Ectodermal cell (in vitro differentiated cells): ENCODE results near the gene PARVA.

Experiments
- H3K27ac ChIP-seq: 2 replicates; pipeline ENCODE4 v1.7.0; 2013; ENCODE audit warnings: mild to moderate bottlenecking, low read depth, low read length; ENCODE audit not compliant: insufficient read depth, poor library complexity, severe bottlenecking
- H3K27me3 ChIP-seq: 2 replicates; pipeline ENCODE4 v1.7.0; 2013; ENCODE audit warnings: mild to moderate bottlenecking, low read length; ENCODE audit not compliant: insufficient read depth, control insufficient read depth, poor library complexity, severe bottlenecking
- H3K36me3 ChIP-seq: one replicate; pipeline ENCODE4 v1.7.0; 2013; ENCODE audit warnings: low read length; ENCODE audit not compliant: control insufficient read depth, insufficient read depth
- H3K4me1 ChIP-seq: one replicate; pipeline ENCODE4 v1.7.0; 2013; ENCODE audit warnings: low read length; ENCODE audit not compliant: control insufficient read depth, insufficient read depth
- H3K4me3 ChIP-seq: 2 replicates; pipeline ENCODE4 v1.7.0; 2013; ENCODE audit warnings: low read depth, low read length, control low read depth; ENCODE audit not compliant: insufficient read depth
- H3K9me3 ChIP-seq: 2 replicates; pipeline ENCODE4 v1.7.0; 2013; ENCODE audit warnings: mild to moderate bottlenecking, low read length, moderate library complexity; ENCODE audit not compliant: control insufficient read depth
- WGBS, 2 experiments: methylation state at CpG; one replicate each; pipeline ENCODE4 v1.1.7; 2013; ENCODE audit warnings: missing lambda C conversion rate in 2 of 2; 5-methylcytosine and 5-hydroxymethylcytosine counted together

PARVA gene

DNA sequence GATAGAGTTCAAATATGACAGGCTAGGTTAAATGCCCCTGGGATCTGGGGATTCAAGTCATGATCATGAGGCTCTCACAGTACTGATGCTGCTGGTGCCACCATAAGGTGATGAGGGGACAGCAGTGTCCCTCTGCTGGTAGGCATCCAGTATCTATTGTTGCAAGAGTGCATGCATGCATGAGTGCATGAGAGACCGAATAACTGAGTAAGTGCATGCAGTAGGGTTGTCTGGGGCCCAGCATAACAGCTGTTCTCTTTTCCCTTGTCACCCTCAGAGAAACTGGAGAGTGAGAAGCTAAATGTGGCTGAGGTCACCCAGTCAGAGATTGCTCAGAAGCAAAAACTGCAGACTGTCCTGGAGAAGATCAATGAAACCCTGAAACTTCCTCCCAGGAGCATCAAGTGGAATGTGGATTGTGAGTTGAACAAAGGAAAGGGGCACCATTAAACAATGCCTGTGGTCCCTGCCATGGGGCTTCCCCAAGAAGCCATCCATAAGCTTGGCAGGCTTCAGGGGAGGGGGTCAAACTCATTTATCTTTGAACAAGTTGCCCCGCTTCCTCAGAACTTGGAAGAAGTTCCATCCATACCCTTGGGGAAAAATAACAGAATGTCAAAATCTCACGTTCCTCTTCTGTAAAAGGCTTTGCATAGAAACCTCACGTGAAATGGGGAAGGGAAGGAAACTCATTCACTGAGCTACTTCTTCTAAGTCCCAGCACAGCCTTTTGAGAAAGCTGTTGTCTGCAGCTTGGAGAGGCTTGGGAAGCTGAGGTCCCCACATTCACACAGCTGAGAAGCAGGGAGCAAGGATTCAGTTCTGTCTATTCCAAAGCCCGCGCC is 119.0 kb downstream of the PARVA start:
- Histone ChIP-seq H3K4me3 (no peak overlapping the region), H3K4me1 (peaks cover 6% of the 10 kb centered on the region), H3K9me3 (no peaks in the 10 kb centered on the region), H3K36me3 (no peaks in the 10 kb centered on the region), H3K27me3 (no peaks in the 10 kb centered on the region), H3K27ac (no peak overlapping the region)
- 81 to 82% methylated on average over 6 of the region's 6 CpGs for WGBS, 2 experiments

DNA sequence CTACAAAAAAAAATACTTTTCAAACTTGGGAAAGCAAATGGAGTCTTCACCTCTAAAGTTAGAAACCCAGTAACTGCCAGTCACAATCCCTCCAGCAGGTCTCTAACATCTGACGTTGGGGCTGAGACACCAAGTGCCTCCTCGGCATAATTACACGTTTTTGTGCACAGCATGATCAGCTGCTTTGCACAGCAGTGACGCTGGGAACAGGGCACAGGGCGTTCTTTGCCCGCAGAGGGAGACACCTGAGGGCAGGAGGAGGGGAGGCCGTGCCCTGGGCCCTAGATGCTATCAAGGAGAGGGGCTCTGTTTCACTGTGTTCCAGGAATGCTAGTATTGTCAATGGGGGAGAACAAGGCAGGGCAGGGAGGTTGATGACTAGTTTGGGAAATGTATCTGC is 120.1 kb downstream of the PARVA start:
- Histone ChIP-seq H3K27me3 (no peaks in the 10 kb centered on the region), H3K4me1 (peaks cover 6% of the 10 kb centered on the region), H3K4me3 (no peak overlapping the region), H3K36me3 (no peaks in the 10 kb centered on the region), H3K27ac (no peak overlapping the region), H3K9me3 (no peaks in the 10 kb centered on the region)
- 72 to 74% methylated on average over 7 of the region's 7 CpGs for WGBS, 2 experiments

DNA sequence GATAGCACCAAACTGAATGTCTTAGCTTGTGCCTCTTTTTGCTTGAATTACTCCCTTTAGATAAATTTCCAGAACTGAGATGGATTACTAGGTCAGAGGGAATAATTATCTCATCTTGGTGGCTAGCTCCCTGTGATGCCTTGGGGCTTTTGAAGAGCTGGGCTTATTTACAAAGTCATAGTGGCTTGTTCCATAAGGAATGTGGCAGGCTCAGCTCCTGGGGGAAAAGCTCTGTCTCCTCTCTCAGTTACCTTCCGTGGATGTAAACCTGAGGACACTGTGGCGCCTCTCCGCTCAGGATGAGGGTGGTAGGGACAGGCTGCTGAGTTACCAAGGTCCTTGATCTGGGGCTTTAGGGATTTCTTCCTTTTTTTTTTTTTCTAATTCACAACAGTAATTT is 121.7 kb downstream of the PARVA start:
- Histone ChIP-seq H3K27ac (no peak overlapping the region), H3K9me3 (no peaks in the 10 kb centered on the region), H3K27me3 (no peaks in the 10 kb centered on the region), H3K4me3 (no peak overlapping the region), H3K36me3 (no peaks in the 10 kb centered on the region), H3K4me1 (peaks cover 6% of the 10 kb centered on the region)
- WGBS, 2 experiments: 74 to 94% methylated on average over 3 of the region's 3 CpGs

DNA sequence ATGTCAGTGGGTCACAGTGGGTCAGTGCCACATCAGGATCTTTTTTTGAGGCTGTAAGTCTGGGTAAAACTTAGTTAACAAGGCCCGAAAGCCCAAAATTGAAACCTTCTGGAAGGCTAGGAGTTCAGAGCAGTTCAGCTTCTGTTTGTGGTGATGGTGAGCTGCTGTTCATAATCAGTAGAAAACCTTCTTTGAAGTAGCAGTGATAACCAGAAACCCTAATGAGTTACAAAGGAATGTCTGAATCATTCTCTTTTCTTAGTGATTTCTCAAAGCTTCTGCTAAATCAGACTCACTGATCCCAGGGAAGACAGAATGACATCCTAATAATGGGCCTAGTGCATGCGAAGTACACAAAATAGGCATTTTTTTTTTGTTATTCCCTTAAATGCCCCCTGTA is 124.7 kb downstream of the PARVA start:
- WGBS, 2 experiments: 94 to 96% methylated on average over 2 of the region's 2 CpGs
- H3K27me3 ChIP-seq: no peaks in the 10 kb centered on the region

DNA sequence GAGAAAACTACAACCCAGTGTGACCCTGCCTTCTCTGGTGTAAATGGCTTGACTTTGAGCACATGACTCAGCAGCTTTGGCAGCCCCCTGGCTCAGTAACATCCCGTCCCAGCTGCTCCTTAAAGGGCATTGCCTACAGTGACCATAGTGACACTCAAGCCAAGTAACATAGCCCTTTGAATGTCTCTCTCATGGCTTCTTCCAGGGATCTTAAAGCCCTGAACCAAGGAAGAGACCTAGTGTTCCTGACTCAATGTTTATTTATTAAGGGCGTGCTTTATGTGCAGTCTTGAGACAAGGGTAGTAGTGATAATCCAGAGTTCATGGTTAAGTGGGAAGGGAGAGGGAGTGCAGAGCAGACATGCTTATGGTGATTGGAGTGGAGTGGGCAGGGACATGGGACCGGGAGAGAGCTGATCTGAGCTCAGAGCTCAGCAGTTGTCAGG is 125.7 kb downstream of the PARVA start:
- H3K4me1 ChIP-seq: no peaks in the 10 kb centered on the region
- no peak overlapping the region for H3K27ac ChIP-seq
- no peaks in the 10 kb centered on the region for H3K9me3 ChIP-seq
- WGBS, 2 experiments: 81 to 88% methylated on average over 3 of the region's 3 CpGs
- H3K36me3 ChIP-seq: no peaks in the 10 kb centered on the region
- no peak overlapping the region for H3K4me3 ChIP-seq
- no peaks in the 10 kb centered on the region for H3K27me3 ChIP-seq

More for the DNA sequence above, 124.7 kb downstream of the PARVA start:
- H3K36me3 ChIP-seq: no peaks in the 10 kb centered on the region
- no peaks in the 10 kb centered on the region for H3K4me1 ChIP-seq
- no peaks in the 10 kb centered on the region for H3K9me3 ChIP-seq
- H3K4me3 ChIP-seq: no peak overlapping the region
- H3K27ac ChIP-seq: no peak overlapping the region

DNA sequence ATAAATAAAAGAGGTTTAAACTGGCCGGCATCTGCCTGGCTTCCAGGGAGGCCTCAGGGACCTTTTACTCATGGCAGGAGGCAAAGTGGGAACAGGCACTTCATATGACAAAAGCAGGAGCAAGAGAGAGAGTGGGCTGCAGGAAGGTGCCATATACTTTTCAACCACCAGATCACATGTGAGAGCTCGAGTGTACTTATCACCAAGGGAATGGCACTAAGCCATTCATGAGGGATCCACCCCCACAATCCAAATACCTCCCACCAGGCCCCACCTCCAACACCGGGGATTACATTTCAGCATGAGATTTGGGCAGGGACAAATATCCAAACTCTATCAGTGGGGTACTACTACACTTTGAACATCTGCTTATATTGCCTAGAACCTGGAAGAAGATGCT is 126.5 kb downstream of the PARVA start:
- H3K27ac ChIP-seq: no peak overlapping the region
- H3K36me3 ChIP-seq: no peaks in the 10 kb centered on the region
- no peaks in the 10 kb centered on the region for H3K9me3 ChIP-seq
- no peaks in the 10 kb centered on the region for H3K27me3 ChIP-seq
- WGBS, 2 experiments: 60 to 61% methylated on average over 3 of the region's 3 CpGs
- H3K4me3 ChIP-seq: no peak overlapping the region
- no peaks in the 10 kb centered on the region for H3K4me1 ChIP-seq

DNA sequence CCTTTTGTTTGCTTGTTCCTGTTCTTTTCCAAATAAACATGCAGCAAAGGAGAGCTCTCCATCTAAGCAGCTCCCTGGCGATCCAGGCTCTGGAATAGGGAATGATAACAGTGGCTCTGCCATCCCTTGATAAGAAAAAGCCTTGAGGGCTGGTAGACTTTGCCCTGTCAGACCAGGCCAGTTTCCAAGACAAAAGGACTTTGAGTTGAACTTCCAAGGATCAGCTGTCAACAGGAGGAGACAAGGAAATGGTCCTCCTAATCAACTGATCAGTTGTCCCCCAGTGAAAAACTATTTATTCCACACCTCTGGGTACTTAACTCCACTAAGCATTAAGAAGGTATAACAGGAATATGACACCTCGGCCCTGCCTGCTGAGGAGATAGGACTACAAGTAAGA is 127.8 kb downstream of the PARVA start:
- H3K9me3 ChIP-seq: no peaks in the 10 kb centered on the region
- no peak overlapping the region for H3K4me3 ChIP-seq
- H3K27me3 ChIP-seq: no peaks in the 10 kb centered on the region
- no peaks in the 10 kb centered on the region for H3K4me1 ChIP-seq
- H3K36me3 ChIP-seq: no peaks in the 10 kb centered on the region
- WGBS, 2 experiments: 92 to 97% methylated on average over 2 of the region's 2 CpGs
- H3K27ac ChIP-seq: no peak overlapping the region

DNA sequence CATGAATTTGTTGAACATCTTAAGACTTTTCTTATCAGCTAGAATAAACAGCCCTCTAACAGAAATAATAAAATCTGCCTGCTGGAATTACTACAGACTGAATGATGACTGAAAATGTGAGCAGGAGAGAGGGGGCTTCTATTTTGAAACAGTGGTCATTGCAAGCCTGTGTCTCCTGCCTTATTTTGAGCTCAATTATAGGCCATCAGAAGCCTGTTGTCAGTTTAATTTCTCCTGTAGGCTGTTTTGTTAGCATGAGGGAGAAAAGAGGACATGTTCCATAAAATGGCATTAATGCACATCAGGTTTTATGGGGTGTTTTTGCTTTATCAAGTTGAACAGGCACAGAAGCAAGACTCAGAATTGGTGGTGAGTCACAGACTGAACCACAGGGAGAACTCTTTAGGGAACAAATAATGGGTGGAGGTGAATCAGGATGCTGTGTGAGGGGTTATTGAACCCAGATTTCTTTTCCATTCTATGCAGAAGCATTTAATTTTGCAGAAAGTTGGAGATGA is 129.1 kb downstream of the PARVA start:
- Histone ChIP-seq H3K27me3 (no peaks in the 10 kb centered on the region), H3K9me3 (no peaks in the 10 kb centered on the region), H3K4me3 (no peak overlapping the region), H3K27ac (no peak overlapping the region), H3K4me1 (no peaks in the 10 kb centered on the region), H3K36me3 (no peaks in the 10 kb centered on the region)

DNA sequence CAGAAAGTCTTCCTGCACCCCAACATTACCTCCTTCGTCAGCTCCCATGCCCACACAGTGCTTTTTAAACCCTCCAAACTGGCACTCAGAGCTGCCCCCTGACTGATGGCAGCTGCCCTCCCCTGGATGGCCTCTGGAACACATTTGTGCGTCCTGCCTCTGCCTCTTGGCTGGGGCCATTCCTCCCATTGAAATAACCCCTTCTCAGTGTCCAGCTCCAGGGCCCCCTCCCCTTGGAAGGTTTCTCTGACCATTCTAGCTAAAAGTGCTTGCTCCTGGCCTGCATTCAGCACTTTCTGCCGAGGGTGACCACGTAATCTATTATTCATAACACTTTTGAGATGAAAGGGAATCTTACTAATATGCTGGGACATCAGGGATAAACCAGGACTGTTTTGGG is 130.0 kb downstream of the PARVA start:
- H3K27ac ChIP-seq: no peak overlapping the region
- no peaks in the 10 kb centered on the region for H3K9me3 ChIP-seq
- WGBS, 2 experiments: 90 to 91% methylated on average over 4 of the region's 4 CpGs
- no peaks in the 10 kb centered on the region for H3K4me1 ChIP-seq
- no peak overlapping the region for H3K4me3 ChIP-seq
- H3K36me3 ChIP-seq: no peaks in the 10 kb centered on the region
- no peaks in the 10 kb centered on the region for H3K27me3 ChIP-seq

DNA sequence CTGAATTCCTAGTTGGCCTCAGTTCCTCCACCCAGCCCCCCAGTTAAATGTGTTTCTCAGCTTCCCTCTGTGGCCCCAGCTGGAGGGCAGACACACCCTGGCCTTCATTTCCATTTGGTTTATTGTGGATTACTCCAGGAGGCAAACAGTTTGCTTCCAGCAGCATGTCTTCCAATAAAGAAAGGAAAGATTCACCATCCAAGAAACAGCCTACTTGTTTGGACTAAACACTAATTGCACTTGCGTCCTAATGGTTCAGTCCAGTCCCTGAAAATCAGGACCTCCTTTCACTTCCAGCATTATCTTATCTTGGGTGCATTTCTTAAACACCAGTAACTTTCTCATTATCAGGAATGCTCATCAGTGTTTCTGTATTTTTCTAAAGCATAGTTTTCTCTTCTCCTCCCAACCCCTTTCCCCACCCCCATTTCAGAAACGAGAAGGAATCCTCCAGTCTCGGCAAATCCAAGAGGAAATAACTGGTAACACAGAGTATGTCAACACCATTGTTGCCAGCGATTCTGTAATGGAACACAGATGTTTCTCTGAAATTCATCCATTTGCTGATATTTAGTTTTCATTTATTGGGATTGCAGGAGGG is 130.9 kb downstream of the PARVA start:
- no peaks in the 10 kb centered on the region for H3K27me3 ChIP-seq
- WGBS, 2 experiments: 82 to 87% methylated on average over 4 of the region's 4 CpGs
- H3K36me3 ChIP-seq: no peaks in the 10 kb centered on the region
- no peak overlapping the region for H3K4me3 ChIP-seq
- H3K4me1 ChIP-seq: no peaks in the 10 kb centered on the region
- H3K27ac ChIP-seq: no peak overlapping the region
- H3K9me3 ChIP-seq: no peaks in the 10 kb centered on the region
